ENCODE measurements around the gene DNM3.

DNA sequence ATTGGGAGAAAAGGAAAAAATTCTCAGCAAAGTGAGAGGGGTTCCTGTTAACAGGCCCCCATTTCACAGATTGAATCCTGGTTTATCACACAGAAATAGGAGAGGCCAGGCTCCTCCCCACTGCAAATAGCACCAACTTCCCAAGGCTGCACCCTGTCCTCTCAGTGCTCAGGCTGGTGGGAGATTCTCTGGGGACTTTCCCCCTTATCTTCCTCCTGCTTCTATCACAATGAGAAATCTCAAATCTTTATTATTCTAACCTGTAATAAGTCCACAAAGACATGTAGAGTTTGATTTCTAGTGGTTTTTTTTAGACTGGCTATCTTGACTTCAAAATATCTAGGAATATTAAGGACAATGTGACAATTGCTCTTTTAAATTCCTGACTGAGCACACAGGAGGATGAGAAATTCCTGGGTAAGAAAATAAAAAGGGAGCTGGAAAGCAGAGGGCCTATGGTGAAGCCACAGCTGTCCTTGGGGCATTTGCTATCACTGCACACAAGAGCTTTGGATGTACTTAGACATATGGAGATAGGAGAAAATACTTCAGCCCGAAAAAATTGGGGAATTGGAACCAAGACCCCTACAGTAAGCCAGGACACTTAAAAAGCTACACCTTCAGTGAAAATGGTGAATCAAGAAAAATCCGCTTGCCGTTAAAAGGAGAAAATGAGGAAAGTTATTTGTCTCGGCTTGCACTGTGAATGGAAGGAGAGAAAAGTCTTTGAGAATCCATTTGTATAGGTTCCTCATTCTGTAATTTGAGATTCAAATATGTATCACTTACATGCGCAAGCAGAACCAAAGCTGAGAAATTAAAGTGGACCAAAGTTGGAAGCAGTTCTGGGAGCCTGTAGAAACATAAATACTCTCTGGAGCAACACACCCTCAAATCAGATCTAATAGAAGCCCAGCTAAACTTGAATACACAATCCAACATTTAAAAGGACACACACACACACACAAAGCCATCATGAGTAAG, 513.3 kb downstream of the DNM3 start:
- TF ChIP-seq, protein P1, sequence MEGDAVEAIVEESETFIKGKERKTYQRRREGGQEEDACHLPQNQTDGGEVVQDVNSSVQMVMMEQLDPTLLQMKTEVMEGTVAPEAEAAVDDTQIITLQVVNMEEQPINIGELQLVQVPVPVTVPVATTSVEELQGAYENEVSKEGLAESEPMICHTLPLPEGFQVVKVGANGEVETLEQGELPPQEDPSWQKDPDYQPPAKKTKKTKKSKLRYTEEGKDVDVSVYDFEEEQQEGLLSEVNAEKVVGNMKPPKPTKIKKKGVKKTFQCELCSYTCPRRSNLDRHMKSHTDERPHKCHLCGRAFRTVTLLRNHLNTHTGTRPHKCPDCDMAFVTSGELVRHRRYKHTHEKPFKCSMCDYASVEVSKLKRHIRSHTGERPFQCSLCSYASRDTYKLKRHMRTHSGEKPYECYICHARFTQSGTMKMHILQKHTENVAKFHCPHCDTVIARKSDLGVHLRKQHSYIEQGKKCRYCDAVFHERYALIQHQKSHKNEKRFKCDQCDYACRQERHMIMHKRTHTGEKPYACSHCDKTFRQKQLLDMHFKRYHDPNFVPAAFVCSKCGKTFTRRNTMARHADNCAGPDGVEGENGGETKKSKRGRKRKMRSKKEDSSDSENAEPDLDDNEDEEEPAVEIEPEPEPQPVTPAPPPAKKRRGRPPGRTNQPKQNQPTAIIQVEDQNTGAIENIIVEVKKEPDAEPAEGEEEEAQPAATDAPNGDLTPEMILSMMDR (IDR thresholded peaks at IDR 0.05; ENCODE audit: insufficient read depth, low read length, poor library complexity, severe bottlenecking) = no peak
- TF ChIP-seq EZH2phosphoT487 (conservative IDR thresholded peaks at IDR 0.05; ENCODE audit: low read length) = no peak
